Measurements from ENCODE around the gene UBE2D3. TPM values are rescaled to one million over a fixed set of nuclear protein-coding genes. Genes with fewer than 3 reads are reported as not detected.

Gene UBE2D3
- total RNA-seq, 3 donors from 2014 or later, result 374 to 405 (median 392) TPM

DNA sequence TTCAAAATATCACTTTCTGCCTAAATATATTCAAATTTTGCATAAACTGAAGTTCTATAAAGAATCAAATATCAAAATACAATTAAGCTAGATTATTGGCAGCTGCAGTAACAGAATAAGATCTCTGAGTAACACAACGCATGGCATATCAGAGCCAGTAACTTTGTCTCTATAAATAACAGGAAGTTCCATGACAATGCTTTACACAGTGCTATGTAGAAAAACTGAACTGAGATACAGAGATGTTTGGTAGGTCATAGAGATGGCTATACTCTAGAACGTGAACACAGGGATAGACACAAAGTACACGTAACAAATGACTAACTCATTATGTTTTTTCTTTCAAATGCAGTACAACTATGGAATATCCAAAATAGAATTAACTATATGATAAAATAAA, 18.2 kb downstream of the UBE2D3 start:
- Histone ChIP-seq H3K4me3 (no peak overlapping the region), H3K27me3 (no peaks in the 10 kb centered on the region), H3K36me3 (no peaks in the 10 kb centered on the region), H3K27ac (no peak overlapping the region), H3K4me1 (peaks cover 0 to 5% of the 10 kb centered on the region in 2 donors), H3K9me3 (no peaks in the 10 kb centered on the region)
- intact Hi-C loops (cut with DNase I; ENCODE audit: low total_unique reads), result no loop called here
- DNase-seq (ENCODE audit: low spot score in 2 of 2), result no peak
- no peak for TF ChIP-seq POLR2AphosphoS5 (IDR thresholded peaks at IDR 0.05)
- TF ChIP-seq POLR2A (IDR thresholded peaks at IDR 0.05), result no peak
- TF ChIP-seq, protein P1, sequence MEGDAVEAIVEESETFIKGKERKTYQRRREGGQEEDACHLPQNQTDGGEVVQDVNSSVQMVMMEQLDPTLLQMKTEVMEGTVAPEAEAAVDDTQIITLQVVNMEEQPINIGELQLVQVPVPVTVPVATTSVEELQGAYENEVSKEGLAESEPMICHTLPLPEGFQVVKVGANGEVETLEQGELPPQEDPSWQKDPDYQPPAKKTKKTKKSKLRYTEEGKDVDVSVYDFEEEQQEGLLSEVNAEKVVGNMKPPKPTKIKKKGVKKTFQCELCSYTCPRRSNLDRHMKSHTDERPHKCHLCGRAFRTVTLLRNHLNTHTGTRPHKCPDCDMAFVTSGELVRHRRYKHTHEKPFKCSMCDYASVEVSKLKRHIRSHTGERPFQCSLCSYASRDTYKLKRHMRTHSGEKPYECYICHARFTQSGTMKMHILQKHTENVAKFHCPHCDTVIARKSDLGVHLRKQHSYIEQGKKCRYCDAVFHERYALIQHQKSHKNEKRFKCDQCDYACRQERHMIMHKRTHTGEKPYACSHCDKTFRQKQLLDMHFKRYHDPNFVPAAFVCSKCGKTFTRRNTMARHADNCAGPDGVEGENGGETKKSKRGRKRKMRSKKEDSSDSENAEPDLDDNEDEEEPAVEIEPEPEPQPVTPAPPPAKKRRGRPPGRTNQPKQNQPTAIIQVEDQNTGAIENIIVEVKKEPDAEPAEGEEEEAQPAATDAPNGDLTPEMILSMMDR (IDR thresholded peaks at IDR 0.05), result no peak

DNA sequence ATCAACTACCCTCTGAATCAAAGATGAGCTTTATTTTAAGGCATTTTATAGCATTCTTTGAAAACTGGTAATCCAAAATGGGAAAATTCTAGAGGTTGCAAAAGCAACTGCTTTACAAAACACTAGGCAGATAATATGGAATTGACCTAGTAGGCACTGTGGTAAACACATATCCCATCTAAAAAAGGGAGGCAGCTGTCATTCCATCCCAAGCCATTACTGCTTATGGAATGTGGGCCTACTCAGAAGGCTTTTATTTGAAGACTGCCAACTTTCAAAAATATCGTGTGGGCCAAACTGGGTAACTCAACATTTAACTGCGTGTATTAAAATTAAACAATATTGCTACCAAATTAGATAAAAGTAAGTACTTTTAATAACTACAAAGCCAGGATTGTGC, 19.3 kb downstream of the UBE2D3 start:
- Histone ChIP-seq H3K4me3 (no peak overlapping the region), H3K27ac (no peak overlapping the region), H3K27me3 (no peaks in the 10 kb centered on the region), H3K4me1 (no peaks in the 10 kb centered on the region), H3K9me3 (no peaks in the 10 kb centered on the region), H3K36me3 (no peaks in the 10 kb centered on the region)
- no peak for DNase-seq (ENCODE audit: low spot score in 2 of 2)
- intact Hi-C loops (cut with DNase I; ENCODE audit: low total_unique reads), result no loop called here
- TF ChIP-seq, protein P1 (IDR thresholded peaks at IDR 0.05), result no peak
- no peak for TF ChIP-seq POLR2A (IDR thresholded peaks at IDR 0.05)
- no peak for TF ChIP-seq POLR2AphosphoS5 (IDR thresholded peaks at IDR 0.05)

DNA sequence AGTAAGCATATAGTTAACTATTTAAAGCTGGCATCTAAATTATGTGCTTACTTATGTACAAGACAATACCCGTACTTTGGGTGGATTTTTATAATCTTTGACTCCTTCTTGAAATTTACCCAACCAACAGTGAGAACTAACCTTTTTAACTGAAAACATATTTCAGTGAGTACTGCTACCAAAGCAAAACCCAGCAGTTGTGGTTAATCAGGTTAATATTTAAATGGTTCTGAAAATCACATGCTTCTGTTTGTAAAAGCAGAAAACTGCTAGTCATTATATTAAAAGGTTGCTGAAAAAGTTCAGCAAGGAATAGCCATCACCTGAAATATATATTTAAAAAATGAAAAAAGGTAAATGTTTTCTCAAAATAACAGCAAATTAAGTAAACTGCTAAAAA, 20.0 kb downstream of the UBE2D3 start:
- no peak overlapping the region for H3K4me3 ChIP-seq
- H3K36me3 ChIP-seq, result no peaks in the 10 kb centered on the region
- no peaks in the 10 kb centered on the region for H3K27me3 ChIP-seq
- TF ChIP-seq POLR2A (IDR thresholded peaks at IDR 0.05) (no peak), POLR2AphosphoS5 (IDR thresholded peaks at IDR 0.05) (no peak)
- TF ChIP-seq, protein P1 (IDR thresholded peaks at IDR 0.05), result no peak
- intact Hi-C loops (cut with DNase I; ENCODE audit: low total_unique reads), result no loop called here
- no peak overlapping the region for H3K27ac ChIP-seq
- no peaks in the 10 kb centered on the region for H3K4me1 ChIP-seq
- no peak for DNase-seq (ENCODE audit: low spot score in 2 of 2)
- no peaks in the 10 kb centered on the region for H3K9me3 ChIP-seq

DNA sequence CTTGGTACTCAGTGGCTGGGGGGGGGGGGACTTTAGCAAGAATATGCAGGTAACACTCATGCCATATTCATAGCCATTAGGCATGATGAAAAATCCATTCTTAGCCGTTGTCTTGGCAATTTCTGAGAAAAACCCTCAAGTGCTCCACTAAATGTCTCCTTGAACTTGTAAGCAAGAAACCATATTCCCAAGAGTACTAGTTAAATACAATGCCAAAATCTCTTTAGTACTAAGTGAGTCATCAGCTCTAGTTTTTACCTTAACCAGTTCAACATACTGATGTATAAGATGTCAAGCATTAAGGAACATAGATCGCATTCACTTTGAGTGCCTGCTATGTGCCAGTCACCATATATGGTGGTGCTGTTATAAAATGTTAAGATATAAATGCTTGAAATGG, 27.5 kb downstream of the UBE2D3 start:
- Histone ChIP-seq H3K4me1 (no peaks in the 10 kb centered on the region), H3K4me3 (no peak overlapping the region), H3K36me3 (peaks cover 10% of the 10 kb centered on the region), H3K27ac (no peak overlapping the region), H3K27me3 (no peaks in the 10 kb centered on the region), H3K9me3 (no peaks in the 10 kb centered on the region)
- DNase-seq (ENCODE audit: low spot score in 2 of 2), result no peak
- intact Hi-C loops (cut with DNase I; ENCODE audit: low total_unique reads), result no loop called here
- TF ChIP-seq POLR2AphosphoS5 (IDR thresholded peaks at IDR 0.05) (no peak), POLR2A (IDR thresholded peaks at IDR 0.05) (no peak)
- TF ChIP-seq, protein P1 (IDR thresholded peaks at IDR 0.05), result no peak

DNA sequence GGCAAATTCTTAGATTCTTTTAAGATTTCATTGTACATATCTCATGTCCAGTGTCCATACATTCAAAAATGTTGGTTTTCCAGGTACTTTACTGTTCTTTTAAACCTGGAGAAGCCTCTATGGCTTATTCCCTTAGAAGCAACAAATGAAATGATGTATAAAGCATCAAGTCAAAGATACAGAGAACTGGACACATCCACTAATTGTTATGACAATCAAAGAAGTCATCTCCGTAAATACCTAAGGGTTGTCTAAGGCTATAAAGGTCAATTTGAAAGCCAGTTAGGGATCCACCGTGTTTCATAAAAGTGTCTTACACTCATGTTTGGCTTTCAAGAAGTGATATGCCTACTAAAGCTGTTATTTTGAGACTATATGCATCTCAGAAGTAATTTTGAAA, 32.4 kb downstream of the UBE2D3 start:
- Histone ChIP-seq H3K4me1 (no peaks in the 10 kb centered on the region), H3K27me3 (no peaks in the 10 kb centered on the region), H3K4me3 (no peak overlapping the region), H3K36me3 (peaks cover under 1% of the 10 kb centered on the region), H3K27ac (no peak overlapping the region), H3K9me3 (no peaks in the 10 kb centered on the region)
- DNase-seq (ENCODE audit: low spot score in 2 of 2), result no peak
- intact Hi-C loops (cut with DNase I; ENCODE audit: low total_unique reads), result no loop called here
- no peak for TF ChIP-seq POLR2AphosphoS5 (IDR thresholded peaks at IDR 0.05)
- TF ChIP-seq, protein P1 (IDR thresholded peaks at IDR 0.05), result no peak
- no peak for TF ChIP-seq POLR2A (IDR thresholded peaks at IDR 0.05)

All from breast epithelium (tissue), 4 donors.